GM12878 (cell line): Measurements from ENCODE around the gene SFI1. TPM values are rescaled to one million over a fixed set of nuclear protein-coding genes. Genes with fewer than 3 reads are reported as not detected.
A peak's percentile ranks its signal among the peaks of the same experiment; 100 is the strongest.

Source experiments
- BRCA1 ChIP-seq: IDR thresholded peaks from 2 replicates; pipeline ENCODE4 v1.6.1; 2011; ENCODE audit warnings: low read depth, low read length, improper control_type of control experiment
- CBFB ChIP-seq: IDR thresholded peaks from 2 replicates; pipeline ENCODE4 v1.6.1; 2016; ENCODE audit warnings: antibody characterized with exemption, low read depth
- CBX5 ChIP-seq: sonication (generic); IDR thresholded peaks from 2 replicates; pipeline ENCODE4 v1.6.1; 2016; ENCODE audit warnings: low read depth, moderate library complexity, mild to moderate bottlenecking, inconsistent platforms
- ETV6 ChIP-seq, 2 experiments: fragments of 450-650 bp in 1 of 2; IDR thresholded peaks in 1 of 2; conservative IDR thresholded peaks in 1 of 2; 2 replicates each; pipeline ENCODE4 v1.6.1; 2014; ENCODE audit warnings: antibody characterized with exemption in 1 of 2, borderline replicate concordance in 1 of 2, low read depth in 1 of 2, mild to moderate bottlenecking in 1 of 2, moderate library complexity in 1 of 2
- EZH2 ChIP-seq: IDR thresholded peaks from 2 replicates; pipeline ENCODE4 v1.6.1; 2012; ENCODE audit warnings: low read depth, mild to moderate bottlenecking, control low read depth, inconsistent platforms, low read length, borderline replicate concordance; ENCODE audit not compliant: control insufficient read depth
- GABPA ChIP-seq: IDR thresholded peaks from 2 replicates; pipeline ENCODE4 v1.6.1; 2014; ENCODE audit warnings: antibody characterized with exemption, low read depth, mild to moderate bottlenecking, inconsistent platforms
- HDAC6 ChIP-seq: fragments of 200-600 bp; sonication (generic); IDR thresholded peaks from one replicate; pipeline ENCODE4 v1.8.0; 2017; ENCODE audit warnings: antibody characterized with exemption; ENCODE audit not compliant: unreplicated experiment
- HDGF ChIP-seq: fragments of 450-650 bp; IDR thresholded peaks from 2 replicates; pipeline ENCODE4 v1.6.1; 2016; ENCODE audit warnings: antibody characterized with exemption
- JUND ChIP-seq: IDR thresholded peaks from 2 replicates; pipeline ENCODE4 v1.6.1; 2012; ENCODE audit warnings: low read depth, mild to moderate bottlenecking, low read length, improper control_type of control experiment, moderate library complexity
- MEF2B ChIP-seq: fragments of 450-650 bp; IDR thresholded peaks from 2 replicates; pipeline ENCODE4 v1.6.1; 2018; ENCODE audit warnings: mild to moderate bottlenecking, moderate library complexity; ENCODE audit not compliant: partially characterized antibody, poor library complexity, severe bottlenecking
- NBN ChIP-seq: fragments of 450-650 bp; IDR thresholded peaks from 2 replicates; pipeline ENCODE4 v1.6.1; 2016
- NR2F1 ChIP-seq: fragments of 450-650 bp; conservative IDR thresholded peaks from 2 replicates; pipeline ENCODE4 v1.6.1; 2017; ENCODE audit warnings: mild to moderate bottlenecking
- PAX5 ChIP-seq: IDR thresholded peaks from 2 replicates; pipeline ENCODE4 v1.6.1; 2011; ENCODE audit warnings: low read depth, low read length, borderline replicate concordance
- POLR2A ChIP-seq: IDR thresholded peaks from 2 replicates; pipeline ENCODE4 v1.6.1; 2011; ENCODE audit warnings: low read depth, mild to moderate bottlenecking, low read length
- POU2F2 ChIP-seq: IDR thresholded peaks from 3 replicates; pipeline ENCODE4 v1.6.1; 2011; ENCODE audit warnings: low read depth, mild to moderate bottlenecking, low read length, borderline replicate concordance
- RCOR1 ChIP-seq: conservative IDR thresholded peaks from 2 replicates; pipeline ENCODE4 v1.6.1; 2012; ENCODE audit warnings: low read depth, low read length, improper control_type of control experiment
- SPI1 ChIP-seq: IDR thresholded peaks from 2 replicates; pipeline ENCODE4 v1.6.1; 2011; ENCODE audit warnings: low read depth, mild to moderate bottlenecking, low read length, moderate library complexity, borderline replicate concordance; ENCODE audit not compliant: insufficient read depth
- SREBF2 ChIP-seq: IDR thresholded peaks from 2 replicates; pipeline ENCODE4 v1.6.1; 2012; ENCODE audit warnings: mild to moderate bottlenecking, low read length
- SRF ChIP-seq, 2 experiments: IDR thresholded peaks; 2 replicates each; pipeline ENCODE4 v1.6.1; 2011; ENCODE audit warnings: low read depth in 2 of 2, low read length in 2 of 2, mild to moderate bottlenecking in 1 of 2, moderate library complexity in 1 of 2
- TARDBP ChIP-seq: IDR thresholded peaks from 2 replicates; pipeline ENCODE4 v1.6.1; 2016; ENCODE audit warnings: borderline replicate concordance
- TCF7 ChIP-seq: IDR thresholded peaks from 2 replicates; pipeline ENCODE4 v1.6.1; 2014; ENCODE audit warnings: antibody characterized with exemption, borderline replicate concordance
- ZBED1 ChIP-seq: IDR thresholded peaks from 2 replicates; pipeline ENCODE4 v1.6.1; 2016; ENCODE audit warnings: borderline replicate concordance
- ZNF24 ChIP-seq: fragments of 450-650 bp; IDR thresholded peaks from 2 replicates; pipeline ENCODE4 v1.6.1; 2017; ENCODE audit warnings: antibody characterized with exemption, mild to moderate bottlenecking
- polyA plus RNA-seq, 11 experiments: library from polyadenylated mRNA; depleted of rRNA in 4 of 11; unstranded in 6 of 11; stranded (reverse) in 5 of 11; fragments of >200 nt; fragmentation: Nextera tagmentation in 4 of 11; fragmentation: Illumina TruSeq in 1 of 11; extraction: Ambion mirVana in 4 of 11; extraction: Trizol in 1 of 11; gene quantifications; 1 replicate in 1 of 11; 2 replicates in 10 of 11; pipeline versions ENCODE4 v1.2.1 to v1.2.3, GENCODE V29; 2011 to 2016; ENCODE audit warnings: inconsistent platforms in 2 of 11, missing spikeins in 2 of 11, low read depth in 1 of 11
- total RNA-seq, 4 experiments: library from RNA; depleted of rRNA in 3 of 4; stranded (reverse); fragments of >200 nt in 3 of 4; fragmentation: Illumina TruSeq in 1 of 4; extraction: Trizol in 1 of 4; gene quantifications; 2 replicates each; pipeline versions ENCODE4 v1.2.1 to v1.2.3, GENCODE V29; 2013 to 2021
- TF ChIP-seq, protein P1 (sequence below): IDR thresholded peaks from 2 replicates; pipeline ENCODE4 v1.6.1; 2012; ENCODE audit warnings: low read depth, low read length, improper control_type of control experiment
- TF ChIP-seq, protein P2 (sequence below): IDR thresholded peaks from 2 replicates; pipeline ENCODE4 v1.6.1; 2011; ENCODE audit warnings: low read depth, low read length, improper control_type of control experiment, borderline replicate concordance
- TF ChIP-seq, protein P3 (sequence below): IDR thresholded peaks from 2 replicates; pipeline ENCODE4 v1.6.1; 2011; ENCODE audit warnings: low read depth, mild to moderate bottlenecking, low read length, moderate library complexity, borderline replicate concordance; ENCODE audit errors: extremely low read depth
- TF ChIP-seq, protein P4 (sequence below): fragments of 450-650 bp; IDR thresholded peaks from 2 replicates; pipeline ENCODE4 v1.6.1; 2016; ENCODE audit warnings: mild to moderate bottlenecking
- TF ChIP-seq, protein P5 (sequence below): IDR thresholded peaks from 2 replicates; pipeline ENCODE4 v1.6.1; 2012; ENCODE audit warnings: low read depth, low read length, improper control_type of control experiment

The SFI1 gene
- total and polyA plus RNA-seq, 10 of the 15 experiments (the other 5 are each of a cell fraction or from before 2014, with no cell fraction given), result 6.3 to 70.1 (median 30.4) TPM

DNA sequence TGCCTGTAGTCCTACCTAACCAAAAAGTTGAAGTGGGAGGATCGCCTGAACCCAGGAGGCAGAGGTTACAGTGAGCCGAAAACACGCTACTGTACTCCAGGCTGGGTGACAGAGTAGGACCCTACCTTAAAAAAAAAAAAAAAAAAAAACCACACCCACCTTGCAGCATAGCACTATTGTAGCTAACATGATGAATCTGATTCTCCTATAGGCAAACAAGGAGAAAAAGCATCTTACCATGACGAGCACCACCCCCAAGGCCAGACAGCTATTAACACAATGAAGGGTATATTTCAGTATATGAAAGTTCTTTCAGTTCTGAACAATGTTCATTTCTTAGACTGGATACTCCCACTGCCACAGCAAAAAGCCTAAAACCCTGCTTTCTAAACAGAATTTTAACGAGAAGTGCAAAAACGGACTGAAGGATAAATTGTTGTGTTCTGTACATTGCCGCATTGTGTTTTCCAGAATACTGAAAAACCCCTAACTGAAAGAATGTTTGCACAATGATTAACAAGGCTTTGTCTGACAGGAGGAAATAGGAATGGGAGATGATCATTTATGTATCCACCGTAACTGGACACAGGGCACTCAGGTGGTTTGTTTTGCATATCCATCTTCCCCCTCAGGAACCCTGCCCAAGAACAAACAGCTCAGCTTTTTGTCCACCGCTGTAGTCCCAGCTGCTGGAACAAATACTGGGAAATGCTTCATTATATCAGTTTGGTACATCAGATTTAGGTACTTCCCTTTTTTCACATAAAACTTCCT is 156.8 kb downstream of the SFI1 start (continued):
- TF ChIP-seq SREBF2 (no peak), TCF7 (no peak), ZNF24 (no peak), MEF2B (no peak), GABPA (no peak), POLR2A (no peak), SPI1 (no peak; the same call in 1 of the 2 replicates), HDAC6 (no peak), NBN (no peak), PAX5 (peak; percentile 87), CBFB (no peak), TARDBP (no peak), EZH2 (no peak), RCOR1 (no peak), ETV6 (conservative IDR thresholded peaks at IDR 0.05 in 1 of 2, IDR thresholded peaks at IDR 0.05 in 1 of 2; ENCODE audit: borderline replicate concordance in 1 of 2, low read depth in 1 of 2) (no peak), CBX5 (no peak), SRF (IDR thresholded peaks at IDR 0.05; ENCODE audit: low read depth in 2 of 2, low read length in 2 of 2) (no peak), ZBED1 (no peak), POU2F2 (0 out of 3 replicates have a peak, but pooled peaks have one; percentile 25), HDGF (peak; percentile 14; the same call in 1 of the 2 replicates), BRCA1 (no peak), NR2F1 (no peak), JUND (no peak)
- TF ChIP-seq, protein P1, sequence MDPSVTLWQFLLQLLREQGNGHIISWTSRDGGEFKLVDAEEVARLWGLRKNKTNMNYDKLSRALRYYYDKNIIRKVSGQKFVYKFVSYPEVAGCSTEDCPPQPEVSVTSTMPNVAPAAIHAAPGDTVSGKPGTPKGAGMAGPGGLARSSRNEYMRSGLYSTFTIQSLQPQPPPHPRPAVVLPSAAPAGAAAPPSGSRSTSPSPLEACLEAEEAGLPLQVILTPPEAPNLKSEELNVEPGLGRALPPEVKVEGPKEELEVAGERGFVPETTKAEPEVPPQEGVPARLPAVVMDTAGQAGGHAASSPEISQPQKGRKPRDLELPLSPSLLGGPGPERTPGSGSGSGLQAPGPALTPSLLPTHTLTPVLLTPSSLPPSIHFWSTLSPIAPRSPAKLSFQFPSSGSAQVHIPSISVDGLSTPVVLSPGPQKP, result no peak
- TF ChIP-seq, protein P2, sequence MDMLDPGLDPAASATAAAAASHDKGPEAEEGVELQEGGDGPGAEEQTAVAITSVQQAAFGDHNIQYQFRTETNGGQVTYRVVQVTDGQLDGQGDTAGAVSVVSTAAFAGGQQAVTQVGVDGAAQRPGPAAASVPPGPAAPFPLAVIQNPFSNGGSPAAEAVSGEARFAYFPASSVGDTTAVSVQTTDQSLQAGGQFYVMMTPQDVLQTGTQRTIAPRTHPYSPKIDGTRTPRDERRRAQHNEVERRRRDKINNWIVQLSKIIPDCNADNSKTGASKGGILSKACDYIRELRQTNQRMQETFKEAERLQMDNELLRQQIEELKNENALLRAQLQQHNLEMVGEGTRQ, result no peak
- TF ChIP-seq, protein P3, sequence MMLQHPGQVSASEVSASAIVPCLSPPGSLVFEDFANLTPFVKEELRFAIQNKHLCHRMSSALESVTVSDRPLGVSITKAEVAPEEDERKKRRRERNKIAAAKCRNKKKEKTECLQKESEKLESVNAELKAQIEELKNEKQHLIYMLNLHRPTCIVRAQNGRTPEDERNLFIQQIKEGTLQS, result no peak
- TF ChIP-seq, protein P4, sequence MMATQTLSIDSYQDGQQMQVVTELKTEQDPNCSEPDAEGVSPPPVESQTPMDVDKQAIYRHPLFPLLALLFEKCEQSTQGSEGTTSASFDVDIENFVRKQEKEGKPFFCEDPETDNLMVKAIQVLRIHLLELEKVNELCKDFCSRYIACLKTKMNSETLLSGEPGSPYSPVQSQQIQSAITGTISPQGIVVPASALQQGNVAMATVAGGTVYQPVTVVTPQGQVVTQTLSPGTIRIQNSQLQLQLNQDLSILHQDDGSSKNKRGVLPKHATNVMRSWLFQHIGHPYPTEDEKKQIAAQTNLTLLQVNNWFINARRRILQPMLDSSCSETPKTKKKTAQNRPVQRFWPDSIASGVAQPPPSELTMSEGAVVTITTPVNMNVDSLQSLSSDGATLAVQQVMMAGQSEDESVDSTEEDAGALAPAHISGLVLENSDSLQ, result no peak
- TF ChIP-seq, protein P5, sequence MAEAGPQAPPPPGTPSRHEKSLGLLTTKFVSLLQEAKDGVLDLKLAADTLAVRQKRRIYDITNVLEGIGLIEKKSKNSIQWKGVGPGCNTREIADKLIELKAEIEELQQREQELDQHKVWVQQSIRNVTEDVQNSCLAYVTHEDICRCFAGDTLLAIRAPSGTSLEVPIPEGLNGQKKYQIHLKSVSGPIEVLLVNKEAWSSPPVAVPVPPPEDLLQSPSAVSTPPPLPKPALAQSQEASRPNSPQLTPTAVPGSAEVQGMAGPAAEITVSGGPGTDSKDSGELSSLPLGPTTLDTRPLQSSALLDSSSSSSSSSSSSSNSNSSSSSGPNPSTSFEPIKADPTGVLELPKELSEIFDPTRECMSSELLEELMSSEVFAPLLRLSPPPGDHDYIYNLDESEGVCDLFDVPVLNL, result no peak
